K562 (cell line): ENCODE measurements around the gene TRIM60.

Experiments
- ATF3 ChIP-seq, 2 experiments: fragments of 450-650 bp in 1 of 2; sonication (generic) in 1 of 2; formaldehyde crosslinking in 1 of 2; IDR thresholded peaks in 1 of 2; conservative IDR thresholded peaks in 1 of 2; 2 replicates each; pipeline versions ENCODE4 v1.6.1 to v1.8.1; 2016 to 2023; ENCODE audit warnings: mild to moderate bottlenecking in 2 of 2, moderate library complexity in 2 of 2, inconsistent platforms in 1 of 2, missing genetic modification reagents in 1 of 2
- POLR2AphosphoS5 ChIP-seq: IDR thresholded peaks from 2 replicates; pipeline ENCODE4 v1.6.1; 2011; ENCODE audit warnings: mild to moderate bottlenecking, low read depth, low read length, moderate library complexity; ENCODE audit not compliant: control insufficient read depth, insufficient read depth

- TF ChIP-seq POLR2AphosphoS5 (no peak), ATF3 (IDR thresholded peaks at IDR 0.05) (no peak), ATF3 (CRISPR knock-in tag; conservative IDR thresholded peaks at IDR 0.05) (no peak)
Measured at GRCh38 chr4:165060938-165061337, 29.1 kb downstream of the TRIM60 start.
